ENCODE measurements around the gene SUPT3H. TPM values are rescaled to one million over a fixed set of nuclear protein-coding genes. Genes with fewer than 3 reads are reported as not detected.

Gene SUPT3H
- total RNA-seq, 1 experiment from 2014 or later = 7.5 TPM

- no peak for DNase-seq (ENCODE audit: low spot score)
Observed at GRCh38 chr6:44797746-44798145, 580.0 kb downstream of the SUPT3H start.

- DNase-seq (ENCODE audit: low spot score) = no peak
Observed at GRCh38 chr6:44795326-44795725, 582.4 kb downstream of the SUPT3H start.

- DNase-seq (ENCODE audit: low spot score) = no peak
Observed at GRCh38 chr6:44789806-44790205, 587.9 kb downstream of the SUPT3H start.

- no peak for DNase-seq (ENCODE audit: low spot score)
Observed at GRCh38 chr6:44789061-44789460, 588.7 kb downstream of the SUPT3H start.

GRCh38 chr6:44788387-44788981 is 589.2 kb downstream of the SUPT3H start:
- peak; percentile 68 for DNase-seq (ENCODE audit: low spot score)

DNA sequence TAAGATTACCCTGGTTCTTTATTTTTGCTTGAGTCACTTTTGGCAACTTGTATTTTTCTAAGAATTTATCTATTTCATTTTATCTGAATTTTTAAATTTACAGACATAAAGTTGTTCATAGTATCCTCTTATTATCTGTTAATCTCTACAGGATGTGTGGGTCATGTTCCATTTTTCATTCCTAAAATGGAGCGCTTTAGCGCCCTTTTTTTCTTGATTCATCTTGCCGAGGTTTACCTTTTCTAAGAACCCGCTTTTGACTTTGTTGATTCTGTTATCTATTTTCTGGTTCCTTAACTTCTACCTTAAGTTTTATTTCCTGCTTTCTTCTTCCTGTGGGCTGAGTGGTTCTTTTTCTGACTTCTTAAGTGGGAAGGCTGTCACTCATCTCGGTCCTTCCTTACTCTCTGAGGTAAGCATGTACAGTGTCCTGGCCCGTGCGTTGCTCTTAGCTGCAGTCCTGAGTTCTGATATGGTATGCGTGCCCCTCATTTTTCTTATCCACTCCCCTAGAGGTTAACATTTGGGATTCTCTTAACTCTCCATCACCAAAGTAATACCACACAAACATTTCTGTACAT is 590.4 kb downstream of the SUPT3H start:
- no peak for DNase-seq (ENCODE audit: low spot score)

DNA sequence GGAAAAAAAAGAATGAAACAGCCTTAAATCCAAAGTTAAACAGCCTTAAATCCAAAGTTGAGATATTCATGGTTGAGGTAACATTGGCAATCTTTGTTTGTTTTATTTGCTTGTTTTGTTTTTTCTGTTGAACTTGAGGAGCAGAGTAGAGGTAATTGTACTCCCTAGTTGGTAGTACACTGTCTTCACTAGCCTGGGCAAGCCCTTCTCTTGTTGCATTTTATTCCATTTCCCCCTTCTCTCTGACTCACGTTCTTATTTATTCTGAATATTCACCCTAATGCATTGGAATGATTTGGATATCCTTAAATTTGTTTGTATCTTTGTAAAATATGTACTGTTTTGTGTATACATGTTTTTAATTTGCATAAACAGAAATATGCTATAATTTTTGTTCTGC is 592.6 kb downstream of the SUPT3H start:
- no peak for DNase-seq (ENCODE audit: low spot score)

- no peak for DNase-seq (ENCODE audit: low spot score)
Observed at GRCh38 chr6:44784195-44784594, 593.5 kb downstream of the SUPT3H start.

DNA sequence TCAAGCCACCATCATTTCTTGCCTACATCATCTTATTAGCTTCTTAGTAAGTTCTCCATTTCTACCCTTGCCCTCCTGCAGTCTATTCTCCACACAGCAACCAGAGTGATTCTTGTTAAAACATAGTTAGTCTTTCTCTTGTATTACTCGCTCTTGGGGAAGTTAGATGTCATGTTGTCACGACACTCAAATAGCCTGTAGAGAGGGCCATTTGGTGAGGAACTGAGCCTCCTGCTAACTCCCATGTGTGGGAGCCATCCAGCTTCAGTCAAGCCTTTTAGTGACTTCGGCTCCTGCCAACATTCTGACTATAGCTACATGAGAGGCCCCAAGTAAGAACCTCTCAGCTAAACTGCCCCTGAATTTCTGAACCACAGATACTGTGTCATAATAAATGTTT is 594.8 kb downstream of the SUPT3H start:
- no peak for DNase-seq (ENCODE audit: low spot score)

- no peak for DNase-seq (ENCODE audit: low spot score)
Observed at GRCh38 chr6:44781912-44782597, 595.7 kb downstream of the SUPT3H start.

- no peak for DNase-seq (ENCODE audit: low spot score)
Observed at GRCh38 chr6:44780161-44780560, 597.6 kb downstream of the SUPT3H start.

- no peak for DNase-seq (ENCODE audit: low spot score)
Observed at GRCh38 chr6:44779130-44779826, 598.5 kb downstream of the SUPT3H start.

Other genes with a start within 250 kb of the SUPT3H start
- gene RUNX2, start 49.6 kb downstream of the SUPT3H start, total RNA-seq (2014; rRNA removed; shearing (Covaris generic)) = 18.3 and 37.7 TPM in 2 replicates